GM12874 (cell line): ENCODE data around the gene SRBD1.

Experiments used
- CTCF ChIP-seq: IDR thresholded peaks from 2 replicates; pipeline ENCODE4 v1.5.1; 2011; ENCODE audit warnings: low read depth, mild to moderate bottlenecking, control low read depth, low read length, moderate library complexity; ENCODE audit not compliant: insufficient read depth

SRBD1 gene

GRCh38 chr2:45445037-45445436, 166.0 kb downstream of the SRBD1 start:
- TF ChIP-seq CTCF: no peak

DNA sequence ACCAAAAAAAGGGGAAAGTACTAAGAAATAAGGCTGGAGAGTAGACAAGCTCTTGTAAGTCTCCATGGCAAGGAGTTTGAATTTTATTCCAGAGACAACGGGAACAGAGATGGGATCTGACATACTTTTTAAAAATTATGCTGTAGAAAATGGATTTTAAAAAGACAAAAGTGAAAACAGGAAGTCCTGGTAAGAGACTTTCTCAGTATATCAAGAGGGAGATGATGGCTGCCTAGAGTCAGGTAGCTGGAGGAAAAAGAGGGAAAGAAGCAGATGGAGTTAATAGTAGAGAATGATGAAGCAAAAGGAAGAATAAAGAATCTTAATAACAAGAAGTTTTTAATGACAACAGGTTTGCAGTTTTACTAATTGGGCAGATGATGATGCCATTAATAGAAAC, 168.1 kb downstream of the SRBD1 start:
- TF ChIP-seq CTCF: no peak

DNA sequence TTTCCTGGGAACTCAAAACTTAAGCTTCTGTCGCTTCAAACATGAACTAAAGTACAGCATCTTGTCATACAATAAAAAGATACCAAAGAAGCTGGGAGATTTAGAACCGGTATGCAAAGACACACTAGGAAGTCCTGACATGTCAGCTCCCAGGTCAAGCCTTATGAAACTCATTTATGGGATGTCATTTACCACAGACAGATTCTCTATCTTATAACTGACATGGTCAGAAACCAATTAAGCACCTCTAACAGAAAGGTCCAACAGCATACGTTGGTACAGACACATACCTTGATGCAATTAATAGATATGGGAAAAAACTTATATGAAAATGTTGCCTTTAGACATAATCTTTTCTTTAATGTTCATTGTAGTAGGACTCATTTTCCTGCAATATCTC, 169.0 kb downstream of the SRBD1 start:
- TF ChIP-seq CTCF: no peak

DNA sequence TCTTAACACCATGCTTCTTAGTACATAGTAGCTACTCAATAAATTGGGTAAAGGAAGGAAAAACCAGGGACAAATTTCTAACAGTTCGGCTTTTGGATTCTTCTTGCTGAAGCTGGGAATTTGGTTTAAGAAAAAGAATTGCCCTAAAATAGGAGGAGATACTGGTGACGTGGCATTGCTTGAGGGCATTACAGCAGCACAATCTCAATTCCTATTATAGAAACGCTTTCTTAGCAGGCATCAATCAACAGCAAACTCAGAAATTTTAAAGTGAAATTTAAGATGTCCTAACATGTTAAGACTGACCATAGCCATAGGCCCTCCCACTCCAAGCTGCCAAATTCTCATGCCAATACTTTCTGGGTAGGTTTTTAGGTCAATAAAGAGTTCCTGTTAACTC, 169.5 kb downstream of the SRBD1 start:
- TF ChIP-seq CTCF: no peak

DNA sequence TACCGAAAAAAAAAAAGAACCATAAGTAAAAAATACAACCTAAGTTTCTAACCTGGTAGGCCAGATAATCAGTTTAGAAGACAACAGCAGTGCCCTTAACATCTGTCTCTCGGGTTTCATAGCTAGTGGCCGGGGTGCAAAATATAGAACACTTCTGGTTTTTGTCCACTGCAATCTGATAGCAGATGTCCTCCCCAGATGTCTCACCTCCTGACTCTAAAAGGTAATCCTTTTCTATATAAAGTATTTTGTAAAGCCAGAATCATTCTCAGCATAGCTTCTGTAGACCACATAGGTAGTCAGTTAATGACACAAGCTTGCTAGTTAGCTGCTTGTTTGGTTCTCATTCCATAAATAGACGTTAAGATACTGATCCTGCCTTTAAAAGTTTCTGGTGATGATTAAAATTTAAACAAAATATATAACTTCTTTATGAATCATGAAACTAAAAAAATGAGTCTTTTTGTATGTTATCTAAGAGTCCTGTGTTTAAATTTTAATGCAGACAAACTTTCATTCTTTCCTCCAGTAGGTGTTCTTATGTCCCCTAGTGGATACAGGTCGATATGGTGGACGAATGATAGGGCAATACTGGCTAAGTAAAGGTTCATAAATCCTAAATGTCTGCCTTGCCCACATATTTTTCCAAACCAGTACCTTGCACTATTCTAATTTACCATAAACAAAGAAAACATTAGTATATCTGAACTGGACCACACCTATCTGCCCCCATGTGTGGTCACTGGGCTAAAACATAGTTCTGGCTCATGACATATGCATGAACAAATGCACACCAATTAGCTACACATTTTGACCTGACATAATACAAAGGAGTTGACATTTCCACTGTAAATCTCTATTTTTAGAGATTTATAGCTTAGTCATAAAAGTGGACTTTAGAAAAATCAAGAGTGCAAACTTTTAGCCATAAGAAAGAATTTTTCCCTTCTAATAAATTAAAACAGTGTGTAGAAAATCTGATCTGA, 171.0 kb downstream of the SRBD1 start:
- TF ChIP-seq CTCF: no peak

- no peak for TF ChIP-seq CTCF
Observed at GRCh38 chr2:45438872-45439665, 172.0 kb downstream of the SRBD1 start.

DNA sequence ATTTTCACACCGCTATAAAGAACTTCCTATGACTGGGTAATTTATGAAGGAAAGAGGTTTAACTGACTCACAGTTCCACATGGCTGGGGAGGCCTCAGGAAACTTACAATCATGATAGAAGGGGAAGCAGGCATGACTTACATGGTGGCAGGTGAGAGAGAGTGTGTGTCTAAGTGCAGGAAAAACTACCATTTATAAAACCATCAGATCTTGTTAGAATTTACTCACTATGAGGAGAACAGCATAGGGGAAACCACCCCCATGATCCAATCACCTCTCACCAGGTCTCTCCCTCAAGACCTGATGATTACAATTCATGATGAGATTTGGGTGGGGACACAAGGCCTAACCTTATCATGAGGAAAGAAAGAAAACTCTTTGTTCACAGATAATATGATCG, 174.6 kb downstream of the SRBD1 start:
- no peak for TF ChIP-seq CTCF
